Measurements from ENCODE around the gene IKZF3.

GRCh38 chr17:39831588-39831987, 32.5 kb downstream of the IKZF3 start:
- no peak for TF ChIP-seq CTCF (IDR thresholded peaks at IDR 0.05; ENCODE audit: insufficient read depth, low read length, poor library complexity, severe bottlenecking)
- no peak for TF ChIP-seq EZH2phosphoT487 (conservative IDR thresholded peaks at IDR 0.05; ENCODE audit: low read length)

Data from SU-DHL-6 (cell line).